ENCODE results near the gene FAIM2.

DNA sequence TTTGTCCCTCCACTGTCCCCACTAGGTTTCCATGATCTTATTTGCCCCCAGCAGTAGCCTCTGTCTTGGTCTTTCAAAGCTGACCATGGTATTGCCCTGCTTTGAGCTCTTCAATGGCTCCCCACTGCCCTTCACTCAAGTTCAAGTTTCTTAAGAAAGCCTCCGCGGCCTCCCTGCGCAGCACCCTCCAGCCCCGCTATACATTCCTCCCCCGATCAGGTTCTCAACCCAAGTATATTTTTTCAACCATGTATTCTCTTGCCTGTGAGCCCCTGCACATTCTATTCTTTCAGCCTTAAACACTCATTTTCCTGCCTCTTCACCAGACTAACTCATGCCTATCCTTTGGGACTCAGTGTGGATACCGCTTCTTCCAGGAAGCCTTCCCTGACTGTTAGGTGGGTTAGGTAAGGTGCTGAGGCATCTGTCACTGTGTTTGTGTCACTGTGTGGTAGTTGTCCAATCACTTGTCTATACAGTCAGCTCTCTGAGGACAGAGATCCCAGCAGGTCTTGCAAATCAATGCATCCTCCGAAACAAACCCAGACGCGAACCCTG is 4.3 kb downstream of the FAIM2 start:
- TF ChIP-seq TAF1 (IDR thresholded peaks at IDR 0.05; ENCODE audit: low read depth, low read length) (no peak), POLR2AphosphoS5 (IDR thresholded peaks at IDR 0.05; ENCODE audit: low read depth, low read length) (no peak), POLR2A (IDR thresholded peaks at IDR 0.05; ENCODE audit: low read depth, low read length) (no peak), SPI1 (IDR thresholded peaks at IDR 0.05; ENCODE audit: low read depth, low read length) (no peak), PAX5 (IDR thresholded peaks at IDR 0.05; ENCODE audit: insufficient read depth, low read length, severe bottlenecking) (no peak)
